HEK293 (cell line): ENCODE data around the gene CPNE1.

Experiments used
- BCL6B ChIP-seq: fragments of 450-650 bp; formaldehyde crosslinking; IDR thresholded peaks from 2 replicates; pipeline ENCODE4 v1.5.1; 2017; ENCODE audit warnings: missing biosample characterization, missing genetic modification characterization
- EGR2 ChIP-seq: fragments of 450-650 bp; formaldehyde crosslinking; IDR thresholded peaks from 2 replicates; pipeline ENCODE4 v1.5.1; 2016; ENCODE audit warnings: low read depth, missing biosample characterization, missing genetic modification characterization
- FEZF1 ChIP-seq: fragments of 450-650 bp; formaldehyde crosslinking; IDR thresholded peaks from 2 replicates; pipeline ENCODE4 v1.5.1; 2016; ENCODE audit warnings: missing biosample characterization, missing genetic modification characterization
- GFI1B ChIP-seq: fragments of 450-650 bp; formaldehyde crosslinking; IDR thresholded peaks from 2 replicates; pipeline ENCODE4 v1.5.1; 2016; ENCODE audit warnings: missing biosample characterization, missing genetic modification characterization
- GLI4 ChIP-seq: fragments of 450-650 bp; formaldehyde crosslinking; IDR thresholded peaks from 2 replicates; pipeline ENCODE4 v1.5.1; 2016; ENCODE audit warnings: missing biosample characterization, missing genetic modification characterization
- OVOL3 ChIP-seq: fragments of 450-650 bp; formaldehyde crosslinking; IDR thresholded peaks from 2 replicates; pipeline ENCODE4 v1.5.1; 2016; ENCODE audit warnings: missing biosample characterization, missing genetic modification characterization
- SALL2 ChIP-seq: fragments of 450-650 bp; formaldehyde crosslinking; IDR thresholded peaks from 2 replicates; pipeline ENCODE4 v1.5.0; 2017; ENCODE audit warnings: missing biosample characterization, mild to moderate bottlenecking, missing genetic modification characterization, borderline replicate concordance
- SP7 ChIP-seq: fragments of 450-650 bp; formaldehyde crosslinking; IDR thresholded peaks from 2 replicates; pipeline ENCODE4 v1.5.1; 2016; ENCODE audit warnings: missing biosample characterization, missing genetic modification characterization
- TCF7L2 ChIP-seq: IDR thresholded peaks from 2 replicates; pipeline ENCODE4 v1.6.1; 2011; ENCODE audit warnings: low read depth, mild to moderate bottlenecking, inconsistent platforms, low read length, moderate library complexity, borderline replicate concordance
- WT1 ChIP-seq: fragments of 450-650 bp; formaldehyde crosslinking; IDR thresholded peaks from 2 replicates; pipeline ENCODE4 v1.5.1; 2016; ENCODE audit warnings: missing biosample characterization, missing genetic modification characterization
- ZBTB21 ChIP-seq: fragments of 450-650 bp; formaldehyde crosslinking; IDR thresholded peaks from 2 replicates; pipeline ENCODE4 v1.5.1; 2017; ENCODE audit warnings: missing biosample characterization, missing genetic modification characterization
- ZFHX2 ChIP-seq: fragments of 450-650 bp; formaldehyde crosslinking; conservative IDR thresholded peaks from 2 replicates; pipeline ENCODE4 v1.5.1; 2016; ENCODE audit warnings: missing biosample characterization, missing genetic modification characterization
- ZNF132 ChIP-seq: fragments of 450-650 bp; formaldehyde crosslinking; IDR thresholded peaks from 2 replicates; pipeline ENCODE4 v1.5.1; 2017; ENCODE audit warnings: missing biosample characterization, missing genetic modification characterization, borderline replicate concordance
- ZNF174 ChIP-seq: fragments of 450-650 bp; formaldehyde crosslinking; IDR thresholded peaks from 2 replicates; pipeline ENCODE4 v1.5.0; 2017; ENCODE audit warnings: missing biosample characterization, mild to moderate bottlenecking, missing genetic modification characterization
- ZNF211 ChIP-seq: fragments of 450-650 bp; formaldehyde crosslinking; IDR thresholded peaks from 2 replicates; pipeline ENCODE4 v1.5.1; 2016; ENCODE audit warnings: low read depth, missing biosample characterization, missing genetic modification characterization
- ZNF391 ChIP-seq: fragments of 450-650 bp; formaldehyde crosslinking; IDR thresholded peaks from 2 replicates; pipeline ENCODE4 v1.5.1; 2016; ENCODE audit warnings: low read depth, missing biosample characterization, missing genetic modification characterization, borderline replicate concordance
- ZNF426 ChIP-seq: fragments of 450-650 bp; formaldehyde crosslinking; IDR thresholded peaks from 2 replicates; pipeline ENCODE4 v1.5.1; 2017; ENCODE audit warnings: missing biosample characterization, missing genetic modification characterization, mild to moderate bottlenecking, inconsistent platforms, moderate library complexity
- ZNF48 ChIP-seq: fragments of 450-650 bp; formaldehyde crosslinking; IDR thresholded peaks from 2 replicates; pipeline ENCODE4 v1.5.1; 2016; ENCODE audit warnings: missing biosample characterization, missing genetic modification characterization
- ZNF518A ChIP-seq: fragments of 450-650 bp; formaldehyde crosslinking; conservative IDR thresholded peaks from 2 replicates; pipeline ENCODE4 v1.5.1; 2016; ENCODE audit warnings: low read depth, missing biosample characterization, missing genetic modification characterization
- ZNF530 ChIP-seq: fragments of 450-650 bp; formaldehyde crosslinking; IDR thresholded peaks from 2 replicates; pipeline ENCODE4 v1.5.1; 2016; ENCODE audit warnings: low read depth, missing biosample characterization, missing genetic modification characterization
- ZNF561 ChIP-seq: fragments of 450-650 bp; IDR thresholded peaks from 2 replicates; pipeline ENCODE4 v1.5.1; 2018; ENCODE audit warnings: missing biosample characterization, missing genetic modification characterization, borderline replicate concordance
- ZNF677 ChIP-seq: fragments of 450-650 bp; IDR thresholded peaks from 2 replicates; pipeline ENCODE4 v1.5.0; 2018; ENCODE audit warnings: missing biosample characterization, mild to moderate bottlenecking, missing genetic modification characterization, moderate library complexity
- ZNF747 ChIP-seq: fragments of 450-650 bp; formaldehyde crosslinking; IDR thresholded peaks from 2 replicates; pipeline ENCODE4 v1.5.1; 2016; ENCODE audit warnings: missing biosample characterization, missing genetic modification characterization
- ZNF76 ChIP-seq: fragments of 450-650 bp; formaldehyde crosslinking; IDR thresholded peaks from 2 replicates; pipeline ENCODE4; 2016; ENCODE audit warnings: low read depth, missing biosample characterization, missing genetic modification characterization, borderline replicate concordance
- ZNF768 ChIP-seq: fragments of 450-650 bp; formaldehyde crosslinking; IDR thresholded peaks from 2 replicates; pipeline ENCODE4 v1.5.1; 2018; ENCODE audit warnings: missing biosample characterization, mild to moderate bottlenecking, missing genetic modification characterization
- ZNF776 ChIP-seq: fragments of 450-650 bp; formaldehyde crosslinking; IDR thresholded peaks from 2 replicates; pipeline ENCODE4 v1.5.0; 2017; ENCODE audit warnings: missing biosample characterization, missing genetic modification characterization, borderline replicate concordance
- ZNF785 ChIP-seq: fragments of 450-650 bp; formaldehyde crosslinking; IDR thresholded peaks from 2 replicates; pipeline ENCODE4 v1.5.1; 2016; ENCODE audit warnings: missing biosample characterization, missing genetic modification characterization
- ZNF830 ChIP-seq: fragments of 450-650 bp; IDR thresholded peaks from 2 replicates; pipeline ENCODE4 v1.5.0; 2018; ENCODE audit warnings: missing biosample characterization, missing genetic modification characterization, low read depth, mild to moderate bottlenecking, moderate library complexity
- ZNF837 ChIP-seq: fragments of 450-650 bp; formaldehyde crosslinking; IDR thresholded peaks from 2 replicates; pipeline ENCODE4 v1.5.1; 2016; ENCODE audit warnings: missing biosample characterization, missing genetic modification characterization
- ZSCAN30 ChIP-seq: fragments of 450-650 bp; IDR thresholded peaks from 2 replicates; pipeline ENCODE4 v1.5.1; 2018; ENCODE audit warnings: missing biosample characterization, mild to moderate bottlenecking, missing genetic modification characterization, moderate library complexity
- ZSCAN4 ChIP-seq: fragments of 450-650 bp; formaldehyde crosslinking; IDR thresholded peaks from 2 replicates; pipeline ENCODE4 v1.5.1; 2017; ENCODE audit warnings: missing biosample characterization, missing genetic modification characterization

Gene CPNE1

GRCh38 chr20:35699127-35699956, 34.6 kb upstream of the CPNE1 start, which contains the start of the genes NFS1 and ROMO1 (continued):
- TF ChIP-seq ZSCAN4 (tag by site-specific recombination) = 0 out of 2 replicates have a peak, but pooled peaks have one; percentile 9
- peak; percentile 84 for TF ChIP-seq ZSCAN30 (tag by site-specific recombination)
- no peak for TF ChIP-seq ZNF174 (tag by site-specific recombination)
- peak; percentile 98 for TF ChIP-seq ZNF518A (tag by site-specific recombination)
- no peak for TF ChIP-seq ZNF48
- no peak for TF ChIP-seq ZNF747 (tag by site-specific recombination)
- no peak for TF ChIP-seq GLI4 (tag by site-specific recombination)
- TF ChIP-seq ZNF530 = no peak
- peak; percentile 55; the same call in 1 of the 2 replicates for TF ChIP-seq ZBTB21 (tag by site-specific recombination)
- TF ChIP-seq ZNF837 (tag by site-specific recombination) = peak; percentile 77; the same call in 1 of the 2 replicates
- TF ChIP-seq EGR2 = peak; percentile 85
- no peak for TF ChIP-seq TCF7L2
- no peak for TF ChIP-seq ZNF776 (tag by site-specific recombination)
- no peak; the same call in 1 of the 2 replicates for TF ChIP-seq ZNF768 (tag by site-specific recombination)
- no peak; the same call in 1 of the 2 replicates for TF ChIP-seq OVOL3
- peak; percentile 81; the same call in 1 of the 2 replicates for TF ChIP-seq ZFHX2
- TF ChIP-seq ZNF132 (tag by site-specific recombination) = no peak
- TF ChIP-seq ZNF76 = peak; percentile 90
- TF ChIP-seq BCL6B (tag by site-specific recombination) = no peak
- peak; percentile 51 for TF ChIP-seq WT1 (tag by site-specific recombination)
- TF ChIP-seq ZNF561 (tag by site-specific recombination) = peak; percentile 94; the same call in 1 of the 2 replicates
- peak; percentile 74 for TF ChIP-seq SP7 (tag by site-specific recombination)
- no peak for TF ChIP-seq ZNF785 (tag by site-specific recombination)
- no peak for TF ChIP-seq ZNF830 (tag by site-specific recombination)
- no peak for TF ChIP-seq ZNF677
- no peak for TF ChIP-seq ZNF426 (tag by site-specific recombination)
- no peak for TF ChIP-seq ZNF211 (tag by site-specific recombination)
- peak; percentile 89 for TF ChIP-seq ZNF391
- no peak for TF ChIP-seq SALL2
- TF ChIP-seq GFI1B (tag by site-specific recombination) = 0 out of 2 replicates have a peak, but pooled peaks have one; percentile 8
- no peak for TF ChIP-seq FEZF1 (tag by site-specific recombination)
